ENCODE results near the gene ITGAL.

Gene ITGAL

DNA sequence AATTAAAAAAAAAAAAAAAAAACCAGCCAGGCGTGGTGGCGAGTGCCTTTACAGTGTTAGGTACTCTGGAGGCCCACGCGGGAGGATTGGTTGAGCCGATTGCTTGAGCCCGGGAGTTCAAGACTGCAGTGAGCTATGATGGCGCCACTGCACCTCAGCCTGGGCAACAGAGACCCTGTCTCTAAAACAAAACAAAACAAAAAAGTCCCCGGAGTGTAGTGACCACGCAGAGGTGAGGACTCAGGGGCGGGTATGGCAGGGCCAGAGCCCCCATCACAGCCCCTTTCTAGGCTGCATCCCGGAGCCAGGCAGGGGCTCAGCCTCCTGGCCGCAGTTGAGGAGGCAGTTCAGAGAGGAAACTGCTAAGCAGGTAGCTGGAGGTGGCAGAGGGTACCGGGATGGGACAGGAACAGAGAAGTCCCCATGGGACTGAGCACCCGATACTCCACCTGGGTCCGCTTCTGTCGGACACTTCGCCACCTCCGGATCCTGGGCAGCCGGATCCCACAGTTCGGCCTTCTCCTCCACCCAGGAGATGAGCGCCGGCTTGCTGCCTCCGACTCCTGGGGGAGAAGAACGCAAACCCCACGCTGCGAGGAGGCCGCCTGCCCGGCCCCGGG is 61.3 kb downstream of the ITGAL start:
- H3K27ac ChIP-seq (ENCODE audit: low read length) = peak overlapping the region; percentile 96
- peaks cover 43% of the 10 kb centered on the region for H3K36me3 ChIP-seq (ENCODE audit: insufficient read depth, low read length)
- peak overlapping the region; percentile 70 for H3K9ac ChIP-seq (ENCODE audit: low read depth, low read length)
- ATAC-seq (ENCODE audit: insufficient read depth, low read depth) = peak; percentile 2; the same call in 1 of the 3 replicates
- peak; percentile 38 for DNase-seq
- peak overlapping the region; percentile 66 for H3K4me2 ChIP-seq (ENCODE audit: insufficient read depth, low read length)
- H4K20me1 ChIP-seq (ENCODE audit: insufficient read depth, low read length) = no peaks in the 10 kb centered on the region
- no peaks in the 10 kb centered on the region for H3K27me3 ChIP-seq (ENCODE audit: insufficient read depth, low read length, poor library complexity)
- peak overlapping the region; percentile 85 for H2AFZ ChIP-seq (ENCODE audit: low read depth, low read length)
- peaks cover 50% of the 10 kb centered on the region for H3K79me2 ChIP-seq (ENCODE audit: insufficient read depth, low read length)
- H3K4me1 ChIP-seq (ENCODE audit: insufficient read depth, low read length) = peaks cover 41% of the 10 kb centered on the region
- peak overlapping the region; percentile 49 to 71 for H3K4me3 ChIP-seq (ENCODE audit: low read depth in 1 of 2, low read length in 2 of 2)
- no peaks in the 10 kb centered on the region for H3K9me3 ChIP-seq (ENCODE audit: insufficient read depth, low read length, severe bottlenecking)
- TF ChIP-seq, protein P1, sequence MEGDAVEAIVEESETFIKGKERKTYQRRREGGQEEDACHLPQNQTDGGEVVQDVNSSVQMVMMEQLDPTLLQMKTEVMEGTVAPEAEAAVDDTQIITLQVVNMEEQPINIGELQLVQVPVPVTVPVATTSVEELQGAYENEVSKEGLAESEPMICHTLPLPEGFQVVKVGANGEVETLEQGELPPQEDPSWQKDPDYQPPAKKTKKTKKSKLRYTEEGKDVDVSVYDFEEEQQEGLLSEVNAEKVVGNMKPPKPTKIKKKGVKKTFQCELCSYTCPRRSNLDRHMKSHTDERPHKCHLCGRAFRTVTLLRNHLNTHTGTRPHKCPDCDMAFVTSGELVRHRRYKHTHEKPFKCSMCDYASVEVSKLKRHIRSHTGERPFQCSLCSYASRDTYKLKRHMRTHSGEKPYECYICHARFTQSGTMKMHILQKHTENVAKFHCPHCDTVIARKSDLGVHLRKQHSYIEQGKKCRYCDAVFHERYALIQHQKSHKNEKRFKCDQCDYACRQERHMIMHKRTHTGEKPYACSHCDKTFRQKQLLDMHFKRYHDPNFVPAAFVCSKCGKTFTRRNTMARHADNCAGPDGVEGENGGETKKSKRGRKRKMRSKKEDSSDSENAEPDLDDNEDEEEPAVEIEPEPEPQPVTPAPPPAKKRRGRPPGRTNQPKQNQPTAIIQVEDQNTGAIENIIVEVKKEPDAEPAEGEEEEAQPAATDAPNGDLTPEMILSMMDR (IDR thresholded peaks at IDR 0.05; ENCODE audit: borderline replicate concordance, extremely low read depth, low read length, poor library complexity, severe bottlenecking) = no peak
- TF ChIP-seq EZH2 (IDR thresholded peaks at IDR 0.05; ENCODE audit: borderline replicate concordance, low read depth, low read length, severe bottlenecking) = no peak

DNA sequence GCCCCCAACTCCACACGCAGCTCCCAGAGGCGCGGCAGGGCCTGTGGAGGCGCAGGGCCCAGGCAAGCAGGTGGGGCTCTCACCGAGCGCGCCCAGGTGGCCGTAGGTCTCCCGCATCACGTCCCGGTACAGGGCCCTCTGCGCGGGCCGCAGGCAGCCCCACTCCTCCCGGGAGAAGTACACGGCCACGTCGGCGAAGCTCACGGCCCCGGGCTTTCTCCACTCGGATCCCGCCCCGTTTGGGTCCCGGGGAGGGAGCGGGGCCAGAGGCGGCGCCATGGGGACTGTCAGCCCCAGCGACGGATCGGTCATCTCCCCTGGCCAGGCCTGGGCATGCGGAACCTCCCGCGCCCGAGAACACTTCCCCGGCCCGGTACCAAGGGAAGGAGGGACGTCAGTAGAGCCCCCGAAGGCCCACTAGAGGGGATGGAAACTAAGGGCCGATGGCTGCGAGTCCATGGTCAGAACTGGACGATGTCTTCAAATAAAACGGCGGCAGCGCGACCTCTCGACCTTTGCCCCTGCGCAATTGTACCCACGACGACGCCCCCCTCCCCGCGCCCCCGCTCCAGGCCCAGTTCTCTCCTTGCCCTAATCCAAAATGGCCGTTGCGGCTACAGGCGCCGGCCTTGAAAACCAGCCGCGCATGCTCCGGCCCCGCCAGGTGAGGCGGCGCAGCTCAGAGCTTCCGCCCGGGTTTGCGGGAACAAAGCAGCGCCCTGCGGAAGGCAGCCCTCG is 62.0 kb downstream of the ITGAL start, which contains the start of gene ZNF747:
TSS of gene ZNF747 (minus strand) at position 491 of the 738 bp plus-strand sequence. CDS start at position 312, 179 bp downstream.
- TF ChIP-seq, protein P1 (IDR thresholded peaks at IDR 0.05; ENCODE audit: borderline replicate concordance, extremely low read depth, low read length, poor library complexity, severe bottlenecking) = peak; percentile 2
- no peak for TF ChIP-seq EZH2 (IDR thresholded peaks at IDR 0.05; ENCODE audit: borderline replicate concordance, low read depth, low read length, severe bottlenecking)
- H3K79me2 ChIP-seq (ENCODE audit: insufficient read depth, low read length) = peaks cover 54% of the 10 kb centered on the region
- peaks cover 48% of the 10 kb centered on the region for H3K36me3 ChIP-seq (ENCODE audit: insufficient read depth, low read length)
- peak within 1 kb of the TSS; percentile 70 for H3K9ac ChIP-seq (ENCODE audit: low read depth, low read length)
- peak within 1 kb of the TSS; percentile 96 for H3K27ac ChIP-seq (ENCODE audit: low read length)
- DNase-seq = peak; percentile 96
- peak within 1 kb of the TSS; percentile 49 to 71 for H3K4me3 ChIP-seq (ENCODE audit: low read depth in 1 of 2, low read length in 2 of 2)
- peak within 1 kb of the TSS; percentile 66 for H3K4me2 ChIP-seq (ENCODE audit: insufficient read depth, low read length)
- peak; percentile 84 for ATAC-seq (ENCODE audit: insufficient read depth, low read depth)
- H3K9me3 ChIP-seq (ENCODE audit: insufficient read depth, low read length, severe bottlenecking) = no peaks in the 10 kb centered on the region
- no peaks in the 10 kb centered on the region for H3K27me3 ChIP-seq (ENCODE audit: insufficient read depth, low read length, poor library complexity)
- no peaks in the 10 kb centered on the region for H4K20me1 ChIP-seq (ENCODE audit: insufficient read depth, low read length)
- H2AFZ ChIP-seq (ENCODE audit: low read depth, low read length) = peak within 1 kb of the TSS; percentile 85
- peaks cover 36% of the 10 kb centered on the region for H3K4me1 ChIP-seq (ENCODE audit: insufficient read depth, low read length)

DNA sequence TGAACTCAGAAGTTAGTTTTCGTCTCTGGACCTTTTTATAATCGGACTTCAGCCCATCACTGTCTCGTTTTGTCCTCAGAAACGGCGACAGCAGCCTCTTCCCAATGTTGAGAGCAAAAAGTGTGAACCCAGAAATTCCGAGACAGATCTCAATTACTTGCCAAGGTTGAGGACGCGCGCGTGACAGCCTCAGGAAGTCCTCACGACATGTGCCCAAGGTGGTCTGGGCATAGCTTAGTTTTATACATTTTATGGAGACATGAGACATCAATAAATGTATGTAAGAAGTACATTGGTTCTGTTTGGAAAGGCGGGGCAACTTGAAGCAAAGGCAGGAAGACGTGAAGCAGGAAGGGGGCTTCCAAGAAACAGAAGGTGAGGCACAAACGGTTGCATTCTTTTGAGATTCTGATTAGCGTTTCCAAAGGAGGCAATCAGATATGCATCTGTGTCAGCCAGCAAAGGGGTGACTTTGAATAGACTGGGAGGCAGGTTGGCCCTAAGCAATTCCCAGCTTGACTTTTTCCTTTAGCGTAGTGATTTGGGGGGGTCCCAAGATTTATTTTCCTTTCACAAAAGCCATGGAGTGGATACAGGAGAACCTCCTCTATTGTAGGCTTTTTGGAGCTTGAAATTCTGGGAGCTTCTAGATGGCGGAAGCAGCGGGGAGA is 62.7 kb downstream of the ITGAL start:
- H3K79me2 ChIP-seq (ENCODE audit: insufficient read depth, low read length) = peaks cover 54% of the 10 kb centered on the region
- ATAC-seq (ENCODE audit: insufficient read depth, low read depth) = peak; percentile 30
- no peak for TF ChIP-seq EZH2 (IDR thresholded peaks at IDR 0.05; ENCODE audit: borderline replicate concordance, low read depth, low read length, severe bottlenecking)
- TF ChIP-seq, protein P1 (IDR thresholded peaks at IDR 0.05; ENCODE audit: borderline replicate concordance, extremely low read depth, low read length, poor library complexity, severe bottlenecking) = no peak
- H4K20me1 ChIP-seq (ENCODE audit: insufficient read depth, low read length) = no peaks in the 10 kb centered on the region
- no peaks in the 10 kb centered on the region for H3K9me3 ChIP-seq (ENCODE audit: insufficient read depth, low read length, severe bottlenecking)
- H2AFZ ChIP-seq (ENCODE audit: low read depth, low read length) = peak overlapping the region; percentile 85
- no peaks in the 10 kb centered on the region for H3K27me3 ChIP-seq (ENCODE audit: insufficient read depth, low read length, poor library complexity)
- peak overlapping the region; percentile 96 for H3K27ac ChIP-seq (ENCODE audit: low read length)
- H3K9ac ChIP-seq (ENCODE audit: low read depth, low read length) = peak overlapping the region; percentile 70
- peak overlapping the region; percentile 66 for H3K4me2 ChIP-seq (ENCODE audit: insufficient read depth, low read length)
- H3K36me3 ChIP-seq (ENCODE audit: insufficient read depth, low read length) = peaks cover 50% of the 10 kb centered on the region
- H3K4me3 ChIP-seq (ENCODE audit: low read depth in 1 of 2, low read length in 2 of 2) = peak overlapping the region; percentile 49 to 71
- DNase-seq = peak; percentile 69
- H3K4me1 ChIP-seq (ENCODE audit: insufficient read depth, low read length) = peaks cover 36% of the 10 kb centered on the region
